RWPE2 (cell line): ENCODE measurements around the gene SDS.

Source experiments
- ATAC-seq: fragments of 200-7000 bp; cut with Tn5 transposase; 3 replicates; pipeline ENCODE4 v1.9.1; 2021; ENCODE audit warnings: low read depth
- DNase-seq: peaks from one replicate; pipeline ENCODE4 v3.0.0-alpha.2; 2020; ENCODE audit warnings: low spot score
- H3K27ac ChIP-seq: fragments of 450-650 bp; 2 replicates; pipeline ENCODE4 v1.5.1; 2017; ENCODE audit warnings: mild to moderate bottlenecking; ENCODE audit not compliant: poor library complexity, severe bottlenecking
- H3K27me3 ChIP-seq: fragments of 250-450 bp; sonication (Bioruptor Pico); 2 replicates; pipeline ENCODE4 v1.5.1; 2021; ENCODE audit warnings: mild to moderate bottlenecking, moderate library complexity; ENCODE audit not compliant: insufficient read depth, poor library complexity, severe bottlenecking
- H3K36me3 ChIP-seq: fragments of 250-450 bp; sonication (Bioruptor Pico); 2 replicates; pipeline ENCODE4 v1.5.1; 2020; ENCODE audit warnings: low read depth, mild to moderate bottlenecking, moderate library complexity
- H3K4me1 ChIP-seq: fragments of 250-450 bp; sonication (Bioruptor Pico); 2 replicates; pipeline ENCODE4 v1.5.1; 2021; ENCODE audit warnings: mild to moderate bottlenecking, moderate library complexity; ENCODE audit not compliant: insufficient read depth, poor library complexity, severe bottlenecking
- H3K4me3 ChIP-seq: fragments of 250-450 bp; sonication (Bioruptor Pico); 2 replicates; pipeline ENCODE4 v1.5.1; 2021; ENCODE audit warnings: mild to moderate bottlenecking, moderate library complexity; ENCODE audit not compliant: severe bottlenecking
- H3K9me3 ChIP-seq: fragments of 250-450 bp; sonication (Bioruptor Pico); 2 replicates; pipeline ENCODE4 v1.5.1; 2021; ENCODE audit warnings: mild to moderate bottlenecking, moderate library complexity; ENCODE audit not compliant: severe bottlenecking
- TF ChIP-seq, protein P1 (sequence below): fragments of 450-650 bp; IDR thresholded peaks from one replicate; pipeline ENCODE4 v1.5.1; 2017; ENCODE audit warnings: mild to moderate bottlenecking, moderate library complexity; ENCODE audit not compliant: poor library complexity, severe bottlenecking

SDS gene

DNA sequence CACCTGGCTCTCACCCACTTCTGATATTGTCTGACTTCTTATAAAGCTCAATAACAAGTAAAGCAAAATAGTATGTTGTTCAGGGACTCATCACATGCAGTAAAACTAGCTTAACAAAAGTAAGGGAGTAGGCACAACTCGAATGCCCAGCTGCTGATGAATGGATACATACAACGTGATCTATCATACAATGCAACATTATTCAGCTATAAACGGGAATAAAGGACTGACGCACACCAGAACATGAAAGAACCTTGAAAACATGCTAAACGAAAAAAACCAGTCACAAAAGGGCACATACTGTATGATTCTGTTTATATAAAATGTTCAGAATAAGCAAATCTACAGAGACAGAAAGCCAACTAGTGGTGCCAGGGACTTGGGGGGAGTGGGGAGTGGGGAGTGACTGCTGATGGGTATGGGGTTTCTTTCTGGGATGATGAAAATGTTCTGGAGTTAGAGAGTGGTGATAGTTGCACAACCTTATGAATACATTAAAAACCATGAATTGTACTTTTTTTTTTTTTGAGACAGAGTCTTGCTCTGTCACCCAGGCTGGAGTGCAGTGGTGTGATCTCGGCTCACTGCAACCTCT is 34.2 kb downstream of the SDS start:
- DNase-seq (no peak), ATAC-seq (no peak)
- Histone ChIP-seq H3K36me3 (no peaks in the 10 kb centered on the region), H3K4me3 (no peak overlapping the region), H3K4me1 (no peaks in the 10 kb centered on the region), H3K27me3 (no peaks in the 10 kb centered on the region), H3K27ac (no peak overlapping the region), H3K9me3 (no peaks in the 10 kb centered on the region)
- TF ChIP-seq, protein P1, sequence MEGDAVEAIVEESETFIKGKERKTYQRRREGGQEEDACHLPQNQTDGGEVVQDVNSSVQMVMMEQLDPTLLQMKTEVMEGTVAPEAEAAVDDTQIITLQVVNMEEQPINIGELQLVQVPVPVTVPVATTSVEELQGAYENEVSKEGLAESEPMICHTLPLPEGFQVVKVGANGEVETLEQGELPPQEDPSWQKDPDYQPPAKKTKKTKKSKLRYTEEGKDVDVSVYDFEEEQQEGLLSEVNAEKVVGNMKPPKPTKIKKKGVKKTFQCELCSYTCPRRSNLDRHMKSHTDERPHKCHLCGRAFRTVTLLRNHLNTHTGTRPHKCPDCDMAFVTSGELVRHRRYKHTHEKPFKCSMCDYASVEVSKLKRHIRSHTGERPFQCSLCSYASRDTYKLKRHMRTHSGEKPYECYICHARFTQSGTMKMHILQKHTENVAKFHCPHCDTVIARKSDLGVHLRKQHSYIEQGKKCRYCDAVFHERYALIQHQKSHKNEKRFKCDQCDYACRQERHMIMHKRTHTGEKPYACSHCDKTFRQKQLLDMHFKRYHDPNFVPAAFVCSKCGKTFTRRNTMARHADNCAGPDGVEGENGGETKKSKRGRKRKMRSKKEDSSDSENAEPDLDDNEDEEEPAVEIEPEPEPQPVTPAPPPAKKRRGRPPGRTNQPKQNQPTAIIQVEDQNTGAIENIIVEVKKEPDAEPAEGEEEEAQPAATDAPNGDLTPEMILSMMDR, result no peak

- H3K27ac ChIP-seq, result no peak overlapping the region
- ATAC-seq, result no peak
- no peak for DNase-seq
- H3K36me3 ChIP-seq, result no peaks in the 10 kb centered on the region
- H3K4me1 ChIP-seq, result no peaks in the 10 kb centered on the region
- H3K27me3 ChIP-seq, result no peaks in the 10 kb centered on the region
- no peak overlapping the region for H3K4me3 ChIP-seq
- H3K9me3 ChIP-seq, result no peaks in the 10 kb centered on the region
- TF ChIP-seq, protein P1, result no peak
Observed at GRCh38 chr12:113368331-113368730, 35.4 kb downstream of the SDS start.

- H3K27ac ChIP-seq, result no peak overlapping the region
- no peaks in the 10 kb centered on the region for H3K27me3 ChIP-seq
- DNase-seq (no peak), ATAC-seq (no peak)
- no peaks in the 10 kb centered on the region for H3K4me1 ChIP-seq
- H3K4me3 ChIP-seq, result no peak overlapping the region
- no peaks in the 10 kb centered on the region for H3K36me3 ChIP-seq
- TF ChIP-seq, protein P1, result no peak
- no peaks in the 10 kb centered on the region for H3K9me3 ChIP-seq
Observed at GRCh38 chr12:113366827-113367226, 36.9 kb downstream of the SDS start.

GRCh38 chr12:113365639-113366395 is 37.9 kb downstream of the SDS start:
- H3K4me3 ChIP-seq, result no peak overlapping the region
- H3K4me1 ChIP-seq, result no peaks in the 10 kb centered on the region
- no peaks in the 10 kb centered on the region for H3K9me3 ChIP-seq
- H3K36me3 ChIP-seq, result no peaks in the 10 kb centered on the region
- H3K27ac ChIP-seq, result no peak overlapping the region
- ATAC-seq (no peak), DNase-seq (no peak)
- no peaks in the 10 kb centered on the region for H3K27me3 ChIP-seq
- TF ChIP-seq, protein P1, result no peak

DNA sequence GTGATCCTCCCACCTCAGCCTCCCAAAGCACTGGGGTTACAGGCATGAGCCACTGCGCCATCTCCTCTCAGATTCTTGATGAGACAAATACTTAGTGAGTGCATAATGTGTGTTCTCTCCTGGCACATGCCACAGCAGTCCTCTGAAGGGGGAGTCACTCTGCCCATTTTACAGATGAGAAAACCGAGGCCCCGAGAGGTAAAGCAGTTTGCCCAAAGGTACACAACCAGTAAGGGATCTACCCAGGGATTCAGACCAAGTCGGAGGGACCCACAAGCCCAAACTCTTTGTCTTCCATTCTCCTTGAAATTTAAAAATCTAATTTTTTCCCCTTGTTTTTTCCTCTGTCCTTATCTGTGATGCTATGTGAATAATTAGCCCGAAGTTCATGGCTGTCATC is 39.0 kb downstream of the SDS start:
- no peaks in the 10 kb centered on the region for H3K4me1 ChIP-seq
- no peaks in the 10 kb centered on the region for H3K9me3 ChIP-seq
- ATAC-seq, result no peak
- DNase-seq, result no peak
- no peak overlapping the region for H3K27ac ChIP-seq
- TF ChIP-seq, protein P1, result no peak
- H3K4me3 ChIP-seq, result no peak overlapping the region
- no peaks in the 10 kb centered on the region for H3K36me3 ChIP-seq
- H3K27me3 ChIP-seq, result no peaks in the 10 kb centered on the region
